DMS 273 treated with DMSO at 0.1 percent for 48 hours (cell line): Measurements from ENCODE around the gene GLT8D2.

Experiments
- DNase-seq: peaks from one replicate; lab custom pipeline; 2025; lab: John Stamatoyannopoulos, UW

GLT8D2 gene

GRCh38 chr12:103948746-103949406, 101.1 kb downstream of the GLT8D2 start:
- no peak for DNase-seq

- DNase-seq: no peak
These were observed 102.0 kb downstream of the GLT8D2 start for GRCh38 chr12:103947871-103948555.

- DNase-seq: no peak
These were observed 105.0 kb downstream of the GLT8D2 start for GRCh38 chr12:103944964-103945363.
